ENCODE data around the gene SERPINB11.

- TF ChIP-seq CTCF (IDR thresholded peaks at IDR 0.05) = no peak
- no peak for TF ChIP-seq POLR2A (IDR thresholded peaks at IDR 0.05)
Measured at GRCh38 chr18:63683152-63683551, 19.6 kb upstream of the SERPINB11 start.
